ENCODE data around the gene RALGPS1. TPM values are rescaled to one million over a fixed set of nuclear protein-coding genes. Genes with fewer than 3 reads are reported as not detected.

Gene RALGPS1
- total RNA-seq, 6 donors from 2014 or later: 12.3 to 52.4 (median 17.1) TPM

- 95 to 96% methylated on average over 4 of the region's 4 CpGs for WGBS, 2 donors
- no peak for ATAC-seq (ENCODE audit: low FRiP score in 2 of 2)
- Histone ChIP-seq H3K27me3 (no peaks in the 10 kb centered on the region), H3K27ac (no peak overlapping the region), H3K4me3 (no peak overlapping the region), H3K9me3 (no peaks in the 10 kb centered on the region), H3K4me1 (peaks cover 0 to 5% (median 1%) of the 10 kb centered on the region in 4 donors), H3K36me3 (peaks cover 0 to 27% (median 0%) of the 10 kb centered on the region in 4 donors)
- DNase-seq: no peak
- TF ChIP-seq EP300 (IDR thresholded peaks at IDR 0.05) (no peak), POLR2A (IDR thresholded peaks at IDR 0.05) (no peak), CTCF (IDR thresholded peaks at IDR 0.05) (no peak), POLR2AphosphoS5 (IDR thresholded peaks at IDR 0.05) (no peak)
These were observed 172.2 kb downstream of the RALGPS1 start for GRCh38 chr9:127086771-127087170.

- WGBS, 2 donors: 95% methylated on average over 6 of the region's 6 CpGs
- no peak for ATAC-seq (ENCODE audit: low FRiP score in 2 of 2)
- no peak for DNase-seq
- peaks cover 0 to 5% (median 1%) of the 10 kb centered on the region in 4 donors for H3K4me1 ChIP-seq
- no peaks in the 10 kb centered on the region for H3K9me3 ChIP-seq
- no peaks in the 10 kb centered on the region for H3K27me3 ChIP-seq
- no peak overlapping the region for H3K27ac ChIP-seq
- no peak overlapping the region for H3K4me3 ChIP-seq
- peaks cover 0 to 32% (median 0%) of the 10 kb centered on the region in 4 donors for H3K36me3 ChIP-seq
- no peak for TF ChIP-seq CTCF (IDR thresholded peaks at IDR 0.05)
- TF ChIP-seq EP300 (IDR thresholded peaks at IDR 0.05): no peak
- TF ChIP-seq POLR2A (IDR thresholded peaks at IDR 0.05): no peak
These were observed 172.8 kb downstream of the RALGPS1 start for GRCh38 chr9:127087411-127087810.

GRCh38 chr9:127087836-127088235 is 173.3 kb downstream of the RALGPS1 start:
- Histone ChIP-seq H3K27ac (no peak overlapping the region), H3K4me3 (no peak overlapping the region), H3K9me3 (no peaks in the 10 kb centered on the region), H3K4me1 (peaks cover 0 to 5% (median 1%) of the 10 kb centered on the region in 4 donors), H3K27me3 (no peaks in the 10 kb centered on the region), H3K36me3 (peaks cover 0 to 32% (median 0%) of the 10 kb centered on the region in 4 donors)
- TF ChIP-seq EP300 (IDR thresholded peaks at IDR 0.05) (no peak), POLR2A (IDR thresholded peaks at IDR 0.05) (no peak), CTCF (IDR thresholded peaks at IDR 0.05) (no peak), POLR2AphosphoS5 (IDR thresholded peaks at IDR 0.05) (no peak)
- WGBS, 2 donors: 92 to 97% methylated on average over 8 of the region's 8 CpGs
- ATAC-seq (ENCODE audit: low FRiP score in 2 of 2): no peak
- DNase-seq: no peak

- peak overlapping the region in 1 of 4 donors; percentile 40 for H3K27ac ChIP-seq
- no peaks in the 10 kb centered on the region for H3K4me1 ChIP-seq
- peaks cover 0 to 37% (median 0%) of the 10 kb centered on the region in 4 donors for H3K36me3 ChIP-seq
- TF ChIP-seq POLR2A (IDR thresholded peaks at IDR 0.05) (no peak), EP300 (IDR thresholded peaks at IDR 0.05) (no peak), POLR2AphosphoS5 (IDR thresholded peaks at IDR 0.05) (no peak), CTCF (IDR thresholded peaks at IDR 0.05) (no peak)
- no peak overlapping the region for H3K4me3 ChIP-seq
- no peaks in the 10 kb centered on the region for H3K27me3 ChIP-seq
- 94 to 96% methylated on average over 22 to 27 of the region's 27 CpGs for WGBS, 2 donors
- DNase-seq: no peak
- H3K9me3 ChIP-seq: no peaks in the 10 kb centered on the region
- peak in 1 of 2 donors; percentile 4 for ATAC-seq (ENCODE audit: low FRiP score in 2 of 2)
These were observed 174.4 kb downstream of the RALGPS1 start for GRCh38 chr9:127088724-127089615.
